Liver (tissue), 9 donors: Measurements from ENCODE around the gene CTNNA2. TPM values are rescaled to one million over a fixed set of nuclear protein-coding genes. Genes with fewer than 3 reads are reported as not detected.

Experiments used
- DNase-seq: peaks from one replicate; pipeline ENCODE4 v3.0.0-alpha.2; 2017; ENCODE audit warnings: low spot score
- H3K27ac ChIP-seq, 2 donors: one replicate each; pipeline ENCODE4 v1.7.0; 2013; ENCODE audit warnings: inconsistent platforms in 2 of 2, low read length in 2 of 2, control low read depth in 1 of 2, low read depth in 1 of 2, mild to moderate bottlenecking in 1 of 2
- H3K27me3 ChIP-seq, 4 donors: one replicate each; pipeline versions ENCODE4 v1.6.1 to v1.7.0; 2013; ENCODE audit warnings: low read length in 3 of 4, inconsistent platforms in 1 of 4, mild to moderate bottlenecking in 1 of 4, moderate library complexity in 1 of 4; ENCODE audit not compliant: control insufficient read depth in 4 of 4, insufficient read depth in 4 of 4
- H3K36me3 ChIP-seq, 4 donors: one replicate each; pipeline versions ENCODE4 v1.6.1 to v1.7.0; 2013; ENCODE audit warnings: low read length in 3 of 4, mild to moderate bottlenecking in 3 of 4, low read depth in 1 of 4, moderate library complexity in 1 of 4; ENCODE audit not compliant: control insufficient read depth in 4 of 4, insufficient read depth in 3 of 4
- H3K4me1 ChIP-seq, 4 donors: one replicate each; pipeline versions ENCODE4 v1.6.1 to v1.7.0; 2013; ENCODE audit warnings: low read length in 3 of 4, mild to moderate bottlenecking in 3 of 4, moderate library complexity in 1 of 4; ENCODE audit not compliant: control insufficient read depth in 4 of 4, insufficient read depth in 4 of 4
- H3K4me3 ChIP-seq, 3 donors: one replicate each; pipeline versions ENCODE4 v1.6.1 to v1.7.0; 2013; ENCODE audit warnings: low read length in 3 of 3, control low read depth in 1 of 3, low read depth in 1 of 3, mild to moderate bottlenecking in 1 of 3
- H3K9ac ChIP-seq, 2 donors: one replicate each; pipeline ENCODE4 v1.7.0; 2013; ENCODE audit warnings: low read length in 2 of 2, mild to moderate bottlenecking in 2 of 2, moderate library complexity in 2 of 2, control low read depth in 1 of 2, low read depth in 1 of 2
- H3K9me3 ChIP-seq, 4 donors: one replicate each; pipeline versions ENCODE4 v1.6.1 to v1.7.0; 2013; ENCODE audit warnings: low read length in 3 of 4; ENCODE audit not compliant: control insufficient read depth in 4 of 4
- EGR1 ChIP-seq, 2 donors: IDR thresholded peaks; 2 replicates each; pipeline ENCODE4 v1.6.1; 2016 to 2018; ENCODE audit warnings: antibody characterized with exemption in 2 of 2, low read depth in 2 of 2
- FOXA1 ChIP-seq: IDR thresholded peaks from 2 replicates; pipeline ENCODE4 v1.6.1; 2016; ENCODE audit warnings: antibody characterized with exemption
- FOXA2 ChIP-seq: IDR thresholded peaks from 2 replicates; pipeline ENCODE4 v1.6.1; 2016; ENCODE audit warnings: antibody characterized with exemption
- GABPA ChIP-seq, 2 donors: IDR thresholded peaks in 1 of 2; conservative IDR thresholded peaks in 1 of 2; 2 replicates each; pipeline ENCODE4 v1.6.1; 2016; ENCODE audit warnings: antibody characterized with exemption in 2 of 2, mild to moderate bottlenecking in 1 of 2, moderate library complexity in 1 of 2
- HNF4A ChIP-seq, 2 donors: conservative IDR thresholded peaks; 2 replicates each; pipeline ENCODE4 v1.6.1; 2016; ENCODE audit warnings: antibody characterized with exemption in 2 of 2, mild to moderate bottlenecking in 2 of 2
- HNF4G ChIP-seq: IDR thresholded peaks from 2 replicates; pipeline ENCODE4 v1.6.1; 2016; ENCODE audit warnings: antibody characterized with exemption
- JUND ChIP-seq, 2 donors: IDR thresholded peaks; 2 replicates each; pipeline ENCODE4 v1.6.1; 2016; ENCODE audit warnings: antibody characterized with exemption in 2 of 2
- NR2F2 ChIP-seq: IDR thresholded peaks from 2 replicates; pipeline ENCODE4 v1.6.1; 2016; ENCODE audit warnings: antibody characterized with exemption
- RAD21 ChIP-seq, 2 donors: IDR thresholded peaks; 2 replicates each; pipeline ENCODE4 v1.6.1; 2016; ENCODE audit warnings: antibody characterized with exemption in 2 of 2, mild to moderate bottlenecking in 2 of 2
- RXRA ChIP-seq, 2 donors: IDR thresholded peaks; 2 replicates each; pipeline ENCODE4 v1.6.1; 2017 to 2018; ENCODE audit warnings: antibody characterized with exemption in 2 of 2, mild to moderate bottlenecking in 1 of 2
- SP1 ChIP-seq: IDR thresholded peaks from 2 replicates; pipeline ENCODE4 v1.6.1; 2018; ENCODE audit warnings: antibody characterized with exemption, mild to moderate bottlenecking
- TAF1 ChIP-seq: conservative IDR thresholded peaks from 2 replicates; pipeline ENCODE4 v1.6.1; 2016; ENCODE audit warnings: antibody characterized with exemption, mild to moderate bottlenecking
- YY1 ChIP-seq: IDR thresholded peaks from 2 replicates; pipeline ENCODE4 v1.6.1; 2016; ENCODE audit warnings: antibody characterized with exemption, mild to moderate bottlenecking
- ZBTB33 ChIP-seq: IDR thresholded peaks from 2 replicates; pipeline ENCODE4 v1.6.1; 2016; ENCODE audit warnings: antibody characterized with exemption
- WGBS: extraction: QIAGEN DNeasy Blood & Tissue Kit; methylation state at CpG from one replicate; pipeline ENCODE4 v1.1.7; 2013; 5-methylcytosine and 5-hydroxymethylcytosine counted together
- polyA plus RNA-seq, 2 donors: library from polyadenylated mRNA; stranded (reverse) in 1 of 2; unstranded in 1 of 2; fragments of 200-250 nt in 1 of 2; fragments of >200 nt in 1 of 2; fragmentation: Nextera tagmentation in 1 of 2; extraction: Ambion mirVana in 1 of 2; gene quantifications; one replicate each; pipeline versions ENCODE4 v1.2.1 to v1.2.3, GENCODE V29; 2013 to 2015
- total RNA-seq, 2 donors: library from RNA; depleted of rRNA; stranded (reverse); fragments of >200 nt; gene quantifications; one replicate each; pipeline ENCODE4 v1.2.3, GENCODE V29; 2014
- TF ChIP-seq, protein P1 (sequence below): IDR thresholded peaks from 2 replicates; pipeline ENCODE4 v1.6.1; 2016; ENCODE audit warnings: antibody characterized with exemption, mild to moderate bottlenecking
- TF ChIP-seq, protein P2 (sequence below): IDR thresholded peaks from 2 replicates; pipeline ENCODE4 v1.6.1; 2016; ENCODE audit warnings: antibody characterized with exemption
- TF ChIP-seq, protein P3 (sequence below): IDR thresholded peaks from 2 replicates; pipeline ENCODE4 v1.6.1; 2016; ENCODE audit warnings: antibody characterized with exemption
- TF ChIP-seq, protein P4 (sequence below): fragments of 150-350 bp; IDR thresholded peaks from 2 replicates; pipeline ENCODE4 v1.5.1; 2017; ENCODE audit warnings: improper control_type of control experiment, low read depth, low read length; ENCODE audit not compliant: missing input control
- donor health status: healthy.
- donor health status: healthy.
- donor health status: healthy.
- donor health status: healthy.
- donor health status: healthy.

The CTNNA2 gene
- total and polyA plus RNA-seq, 4 donors, result 0.05 TPM; not detected in 3

GRCh38 chr2:79952616-79953015, 439.8 kb downstream of the CTNNA2 start:
- WGBS, result 78% methylated on average over 3 of the region's 3 CpGs
- no peaks in the 10 kb centered on the region for H3K9me3 ChIP-seq
- peaks cover 0 to 5% (median 0%) of the 10 kb centered on the region in 4 donors for H3K27me3 ChIP-seq

GRCh38 chr2:79960035-79960434, 447.2 kb downstream of the CTNNA2 start:
- H3K27ac ChIP-seq, result no peak overlapping the region
- no peak for DNase-seq
- H3K36me3 ChIP-seq, result no peaks in the 10 kb centered on the region
- TF ChIP-seq FOXA2, result no peak
- TF ChIP-seq, protein P1, sequence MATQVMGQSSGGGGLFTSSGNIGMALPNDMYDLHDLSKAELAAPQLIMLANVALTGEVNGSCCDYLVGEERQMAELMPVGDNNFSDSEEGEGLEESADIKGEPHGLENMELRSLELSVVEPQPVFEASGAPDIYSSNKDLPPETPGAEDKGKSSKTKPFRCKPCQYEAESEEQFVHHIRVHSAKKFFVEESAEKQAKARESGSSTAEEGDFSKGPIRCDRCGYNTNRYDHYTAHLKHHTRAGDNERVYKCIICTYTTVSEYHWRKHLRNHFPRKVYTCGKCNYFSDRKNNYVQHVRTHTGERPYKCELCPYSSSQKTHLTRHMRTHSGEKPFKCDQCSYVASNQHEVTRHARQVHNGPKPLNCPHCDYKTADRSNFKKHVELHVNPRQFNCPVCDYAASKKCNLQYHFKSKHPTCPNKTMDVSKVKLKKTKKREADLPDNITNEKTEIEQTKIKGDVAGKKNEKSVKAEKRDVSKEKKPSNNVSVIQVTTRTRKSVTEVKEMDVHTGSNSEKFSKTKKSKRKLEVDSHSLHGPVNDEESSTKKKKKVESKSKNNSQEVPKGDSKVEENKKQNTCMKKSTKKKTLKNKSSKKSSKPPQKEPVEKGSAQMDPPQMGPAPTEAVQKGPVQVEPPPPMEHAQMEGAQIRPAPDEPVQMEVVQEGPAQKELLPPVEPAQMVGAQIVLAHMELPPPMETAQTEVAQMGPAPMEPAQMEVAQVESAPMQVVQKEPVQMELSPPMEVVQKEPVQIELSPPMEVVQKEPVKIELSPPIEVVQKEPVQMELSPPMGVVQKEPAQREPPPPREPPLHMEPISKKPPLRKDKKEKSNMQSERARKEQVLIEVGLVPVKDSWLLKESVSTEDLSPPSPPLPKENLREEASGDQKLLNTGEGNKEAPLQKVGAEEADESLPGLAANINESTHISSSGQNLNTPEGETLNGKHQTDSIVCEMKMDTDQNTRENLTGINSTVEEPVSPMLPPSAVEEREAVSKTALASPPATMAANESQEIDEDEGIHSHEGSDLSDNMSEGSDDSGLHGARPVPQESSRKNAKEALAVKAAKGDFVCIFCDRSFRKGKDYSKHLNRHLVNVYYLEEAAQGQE, result no peak
- no peak for TF ChIP-seq HNF4A (conservative IDR thresholded peaks at IDR 0.05)
- TF ChIP-seq TAF1, result no peak
- no peak for TF ChIP-seq SP1
- no peak for TF ChIP-seq ZBTB33
- no peak for TF ChIP-seq RXRA (IDR thresholded peaks at IDR 0.05)
- no peak for TF ChIP-seq EGR1 (IDR thresholded peaks at IDR 0.05; ENCODE audit: low read depth in 2 of 2)
- TF ChIP-seq, protein P2, sequence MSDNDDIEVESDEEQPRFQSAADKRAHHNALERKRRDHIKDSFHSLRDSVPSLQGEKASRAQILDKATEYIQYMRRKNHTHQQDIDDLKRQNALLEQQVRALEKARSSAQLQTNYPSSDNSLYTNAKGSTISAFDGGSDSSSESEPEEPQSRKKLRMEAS, result no peak
- no peak for TF ChIP-seq FOXA1
- TF ChIP-seq NR2F2, result no peak
- no peak for TF ChIP-seq HNF4G
- no peak for TF ChIP-seq JUND (IDR thresholded peaks at IDR 0.05)
- TF ChIP-seq YY1, result no peak
- TF ChIP-seq GABPA (IDR thresholded peaks at IDR 0.05 in 1 of 2, conservative IDR thresholded peaks at IDR 0.05 in 1 of 2), result no peak
- TF ChIP-seq, protein P3, sequence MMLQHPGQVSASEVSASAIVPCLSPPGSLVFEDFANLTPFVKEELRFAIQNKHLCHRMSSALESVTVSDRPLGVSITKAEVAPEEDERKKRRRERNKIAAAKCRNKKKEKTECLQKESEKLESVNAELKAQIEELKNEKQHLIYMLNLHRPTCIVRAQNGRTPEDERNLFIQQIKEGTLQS, result no peak
- TF ChIP-seq, protein P4, sequence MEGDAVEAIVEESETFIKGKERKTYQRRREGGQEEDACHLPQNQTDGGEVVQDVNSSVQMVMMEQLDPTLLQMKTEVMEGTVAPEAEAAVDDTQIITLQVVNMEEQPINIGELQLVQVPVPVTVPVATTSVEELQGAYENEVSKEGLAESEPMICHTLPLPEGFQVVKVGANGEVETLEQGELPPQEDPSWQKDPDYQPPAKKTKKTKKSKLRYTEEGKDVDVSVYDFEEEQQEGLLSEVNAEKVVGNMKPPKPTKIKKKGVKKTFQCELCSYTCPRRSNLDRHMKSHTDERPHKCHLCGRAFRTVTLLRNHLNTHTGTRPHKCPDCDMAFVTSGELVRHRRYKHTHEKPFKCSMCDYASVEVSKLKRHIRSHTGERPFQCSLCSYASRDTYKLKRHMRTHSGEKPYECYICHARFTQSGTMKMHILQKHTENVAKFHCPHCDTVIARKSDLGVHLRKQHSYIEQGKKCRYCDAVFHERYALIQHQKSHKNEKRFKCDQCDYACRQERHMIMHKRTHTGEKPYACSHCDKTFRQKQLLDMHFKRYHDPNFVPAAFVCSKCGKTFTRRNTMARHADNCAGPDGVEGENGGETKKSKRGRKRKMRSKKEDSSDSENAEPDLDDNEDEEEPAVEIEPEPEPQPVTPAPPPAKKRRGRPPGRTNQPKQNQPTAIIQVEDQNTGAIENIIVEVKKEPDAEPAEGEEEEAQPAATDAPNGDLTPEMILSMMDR, result no peak
- no peak for TF ChIP-seq RAD21 (IDR thresholded peaks at IDR 0.05)
- H3K9me3 ChIP-seq, result peaks cover 0 to 2% (median 0%) of the 10 kb centered on the region in 4 donors
- no peak overlapping the region for H3K9ac ChIP-seq
- no peak overlapping the region for H3K4me3 ChIP-seq
- peaks cover 0 to 5% (median 0%) of the 10 kb centered on the region in 4 donors for H3K27me3 ChIP-seq
- no peaks in the 10 kb centered on the region for H3K4me1 ChIP-seq

More at GRCh38 chr2:79952616-79953015, 439.8 kb downstream of the CTNNA2 start:
- no peak overlapping the region for H3K9ac ChIP-seq
- no peak for TF ChIP-seq TAF1
- no peak for TF ChIP-seq FOXA2
- TF ChIP-seq, protein P3, result no peak
- DNase-seq, result no peak
- H3K27ac ChIP-seq, result no peak overlapping the region
- H3K4me1 ChIP-seq, result no peaks in the 10 kb centered on the region
- H3K4me3 ChIP-seq, result no peak overlapping the region
- no peaks in the 10 kb centered on the region for H3K36me3 ChIP-seq
